ENCODE data around the gene ATG16L1. TPM values are rescaled to one million over a fixed set of nuclear protein-coding genes. Genes with fewer than 3 reads are reported as not detected.

ATG16L1 gene
- total and polyA plus RNA-seq, 2 donors (not counting 1 experiment from before 2014, with no cell fraction given): 23.7 to 33.7 TPM

- no peak overlapping the region for H2AFZ ChIP-seq (ENCODE audit: low read length)
- no peak overlapping the region for H3K27ac ChIP-seq (ENCODE audit: insufficient read depth, low read length)
- H3K27me3 ChIP-seq (ENCODE audit: control insufficient read depth, insufficient read depth, low read length): peaks cover 8% of the 10 kb centered on the region
- H4K20me1 ChIP-seq (ENCODE audit: control insufficient read depth, extremely low read depth, insufficient read depth, low read length): no peaks in the 10 kb centered on the region
- no peaks in the 10 kb centered on the region for H3K4me1 ChIP-seq (ENCODE audit: control insufficient read depth, extremely low read depth, insufficient read depth, low read length)
- no peaks in the 10 kb centered on the region for H3K79me2 ChIP-seq (ENCODE audit: control insufficient read depth, insufficient read depth, low read length)
- no peak overlapping the region for H3K4me3 ChIP-seq (replicated peaks in 1 of 4; ENCODE audit: control extremely low read depth in 1 of 4, insufficient read depth in 1 of 4, low read depth in 3 of 4, low read length in 4 of 4)
- no peak for DNase-seq (ENCODE audit: low read depth in 2 of 2)
- no peak overlapping the region for H3K9ac ChIP-seq (ENCODE audit: insufficient read depth, low read length)
- no peaks in the 10 kb centered on the region for H3K36me3 ChIP-seq (ENCODE audit: control insufficient read depth, insufficient read depth, low read length)
- no peak for TF ChIP-seq EZH2 (IDR thresholded peaks at IDR 0.05; ENCODE audit: low read length, missing control alignments)
- TF ChIP-seq CTCF (conservative IDR thresholded peaks at IDR 0.05 in 1 of 2, IDR thresholded peaks at IDR 0.05 in 1 of 2; ENCODE audit: low read depth in 1 of 2, low read length in 2 of 2): no peak
- H3K4me2 ChIP-seq (ENCODE audit: extremely low read depth, insufficient read depth, low read length): no peak overlapping the region
- H3K9me3 ChIP-seq (ENCODE audit: control insufficient read depth, insufficient read depth, low read depth, low read length): no peaks in the 10 kb centered on the region
Measured at GRCh38 chr2:233323851-233324250, 72.4 kb downstream of the ATG16L1 start.

GRCh38 chr2:233325256-233325655, 73.8 kb downstream of the ATG16L1 start:
- no peak overlapping the region for H3K4me2 ChIP-seq (ENCODE audit: extremely low read depth, insufficient read depth, low read length)
- H2AFZ ChIP-seq (ENCODE audit: low read length): no peak overlapping the region
- no peak overlapping the region for H3K27ac ChIP-seq (ENCODE audit: insufficient read depth, low read length)
- TF ChIP-seq EZH2 (IDR thresholded peaks at IDR 0.05; ENCODE audit: low read length, missing control alignments): no peak
- no peak for TF ChIP-seq CTCF (conservative IDR thresholded peaks at IDR 0.05 in 1 of 2, IDR thresholded peaks at IDR 0.05 in 1 of 2; ENCODE audit: low read depth in 1 of 2, low read length in 2 of 2)
- H3K79me2 ChIP-seq (ENCODE audit: control insufficient read depth, insufficient read depth, low read length): no peaks in the 10 kb centered on the region
- H3K4me1 ChIP-seq (ENCODE audit: control insufficient read depth, extremely low read depth, insufficient read depth, low read length): no peaks in the 10 kb centered on the region
- H4K20me1 ChIP-seq (ENCODE audit: control insufficient read depth, extremely low read depth, insufficient read depth, low read length): no peaks in the 10 kb centered on the region
- no peaks in the 10 kb centered on the region for H3K36me3 ChIP-seq (ENCODE audit: control insufficient read depth, insufficient read depth, low read length)
- H3K9me3 ChIP-seq (ENCODE audit: control insufficient read depth, insufficient read depth, low read depth, low read length): no peaks in the 10 kb centered on the region
- H3K4me3 ChIP-seq (replicated peaks in 1 of 4; ENCODE audit: control extremely low read depth in 1 of 4, insufficient read depth in 1 of 4, low read depth in 3 of 4, low read length in 4 of 4): no peak overlapping the region
- DNase-seq (ENCODE audit: low read depth in 2 of 2): no peak
- H3K27me3 ChIP-seq (ENCODE audit: control insufficient read depth, insufficient read depth, low read length): no peaks in the 10 kb centered on the region
- no peak overlapping the region for H3K9ac ChIP-seq (ENCODE audit: insufficient read depth, low read length)

GRCh38 chr2:233325814-233326213, 74.3 kb downstream of the ATG16L1 start:
- Histone ChIP-seq H3K36me3 (ENCODE audit: control insufficient read depth, insufficient read depth, low read length) (no peaks in the 10 kb centered on the region), H3K27me3 (ENCODE audit: control insufficient read depth, insufficient read depth, low read length) (no peaks in the 10 kb centered on the region), H3K27ac (ENCODE audit: insufficient read depth, low read length) (no peak overlapping the region), H3K4me1 (ENCODE audit: control insufficient read depth, extremely low read depth, insufficient read depth, low read length) (no peaks in the 10 kb centered on the region), H3K9me3 (ENCODE audit: control insufficient read depth, insufficient read depth, low read depth, low read length) (no peaks in the 10 kb centered on the region), H2AFZ (ENCODE audit: low read length) (no peak overlapping the region), H3K4me3 (replicated peaks in 1 of 4; ENCODE audit: control extremely low read depth in 1 of 4, insufficient read depth in 1 of 4, low read depth in 3 of 4, low read length in 4 of 4) (no peak overlapping the region), H3K79me2 (ENCODE audit: control insufficient read depth, insufficient read depth, low read length) (no peaks in the 10 kb centered on the region), H3K4me2 (ENCODE audit: extremely low read depth, insufficient read depth, low read length) (no peak overlapping the region), H4K20me1 (ENCODE audit: control insufficient read depth, extremely low read depth, insufficient read depth, low read length) (no peaks in the 10 kb centered on the region), H3K9ac (ENCODE audit: insufficient read depth, low read length) (no peak overlapping the region)
- no peak for TF ChIP-seq CTCF (conservative IDR thresholded peaks at IDR 0.05 in 1 of 2, IDR thresholded peaks at IDR 0.05 in 1 of 2; ENCODE audit: low read depth in 1 of 2, low read length in 2 of 2)
- no peak for TF ChIP-seq EZH2 (IDR thresholded peaks at IDR 0.05; ENCODE audit: low read length, missing control alignments)
- DNase-seq (ENCODE audit: low read depth in 2 of 2): no peak

Data from fibroblast of lung (primary cell).